LNCAP (cell line): ENCODE results near the gene RAB20.

Experiments
- CTCF ChIP-seq: fragments of 450-650 bp; IDR thresholded peaks from 2 replicates; pipeline ENCODE4 v1.5.1; 2017; ENCODE audit warnings: mild to moderate bottlenecking

Gene RAB20

GRCh38 chr13:110517505-110518225 lies 43.9 kb downstream of the RAB20 start:
- TF ChIP-seq CTCF = no peak

GRCh38 chr13:110516500-110516899 lies 45.0 kb downstream of the RAB20 start:
- no peak for TF ChIP-seq CTCF

GRCh38 chr13:110512198-110512740 lies 49.3 kb downstream of the RAB20 start:
- TF ChIP-seq CTCF = no peak

- no peak for TF ChIP-seq CTCF
Observed at GRCh38 chr13:110511509-110512181, 49.9 kb downstream of the RAB20 start.

- no peak for TF ChIP-seq CTCF
Observed at GRCh38 chr13:110509971-110510786, 51.3 kb downstream of the RAB20 start.

- no peak for TF ChIP-seq CTCF
Observed at GRCh38 chr13:110509478-110509926, 52.0 kb downstream of the RAB20 start.

- TF ChIP-seq CTCF = peak; percentile 46
Observed at GRCh38 chr13:110507678-110508381, 53.7 kb downstream of the RAB20 start.
